ENCODE results near the gene ADAMTS2. TPM values are rescaled to one million over a fixed set of nuclear protein-coding genes. Genes with fewer than 3 reads are reported as not detected.

Gene ADAMTS2
- total and polyA plus RNA-seq, 2 donors (not counting 3 experiments of a cell fraction or from before 2014, with no cell fraction given) = not detected

GRCh38 chr5:179198825-179199224, 146.4 kb downstream of the ADAMTS2 start:
- intact Hi-C loops (cut with micrococcal nuclease) (no loop called here), dilution Hi-C loops (cut with MboI; ENCODE audit: extremely low pct_ligation_motif_present, low sequenced_read_pairs) (no loop called here)
- no TSS peak for BruUV-seq (replicated peaks)
- H3K4me2 ChIP-seq (ENCODE audit: insufficient read depth, low read length) = no peak overlapping the region
- ChIA-PET CTCF (no interaction called here), POLR2A (no interaction called here)
- no peak overlapping the region for H3K4me3 ChIP-seq (replicated peaks in 1 of 3; ENCODE audit: insufficient read depth in 1 of 3, low read depth in 1 of 3, low read length in 3 of 3)
- peaks cover 1% of the 10 kb centered on the region for H3K9me3 ChIP-seq (replicated peaks; ENCODE audit: control insufficient read depth, insufficient read depth, low read length)
- H3K79me2 ChIP-seq (ENCODE audit: control insufficient read depth, insufficient read depth, low read length) = no peaks in the 10 kb centered on the region
- no peaks in the 10 kb centered on the region for H3K9me1 ChIP-seq (replicated peaks; ENCODE audit: control insufficient read depth, extremely low read depth, insufficient read depth, low read length)
- DNase-seq (ENCODE audit: low read depth, low spot score) = no peak
- H3K27ac ChIP-seq (ENCODE audit: insufficient read depth, low read depth, low read length) = no peak overlapping the region
- no peaks in the 10 kb centered on the region for H3K27me3 ChIP-seq (ENCODE audit: control insufficient read depth in 2 of 2, insufficient read depth in 2 of 2, low read length in 2 of 2)
- no peak overlapping the region for H3K9ac ChIP-seq (replicated peaks; ENCODE audit: extremely low read depth, insufficient read depth, low read length)
- TF ChIP-seq JUN (IDR thresholded peaks at IDR 0.05; ENCODE audit: borderline replicate concordance, insufficient read depth, insufficient read length, low read depth) (no peak), CTCF (IDR thresholded peaks at IDR 0.05; ENCODE audit: extremely low read depth in 1 of 2, insufficient read depth in 1 of 2, low read depth in 1 of 2, low read length in 2 of 2) (no peak), EZH2 (IDR thresholded peaks at IDR 0.05; ENCODE audit: borderline replicate concordance, low read depth, low read length, severe bottlenecking) (no peak), MYC (IDR thresholded peaks at IDR 0.05; ENCODE audit: low read depth, low read length) (no peak)
- no peaks in the 10 kb centered on the region for H3K4me1 ChIP-seq (ENCODE audit: control insufficient read depth, extremely low read depth, insufficient read depth, low read length)
- FAIRE-seq = no peak
- H3K36me3 ChIP-seq (ENCODE audit: control insufficient read depth in 2 of 2, extremely low read depth in 1 of 2, insufficient read depth in 2 of 2, low read length in 2 of 2) = no peaks in the 10 kb centered on the region
- H2AFZ ChIP-seq (ENCODE audit: low read depth, low read length) = no peak overlapping the region
- no peaks in the 10 kb centered on the region for H4K20me1 ChIP-seq (replicated peaks; ENCODE audit: control insufficient read depth, extremely low read depth, insufficient read depth, low read length)

- no peak overlapping the region for H3K9ac ChIP-seq (replicated peaks; ENCODE audit: extremely low read depth, insufficient read depth, low read length)
- no peaks in the 10 kb centered on the region for H3K27me3 ChIP-seq (ENCODE audit: control insufficient read depth in 2 of 2, insufficient read depth in 2 of 2, low read length in 2 of 2)
- DNase-seq (ENCODE audit: low read depth, low spot score) (no peak), FAIRE-seq (no peak)
- H3K9me1 ChIP-seq (replicated peaks; ENCODE audit: control insufficient read depth, extremely low read depth, insufficient read depth, low read length) = no peaks in the 10 kb centered on the region
- intact Hi-C loops (cut with micrococcal nuclease) = no loop called here
- no peak overlapping the region for H3K4me2 ChIP-seq (ENCODE audit: insufficient read depth, low read length)
- H3K36me3 ChIP-seq (ENCODE audit: control insufficient read depth in 2 of 2, extremely low read depth in 1 of 2, insufficient read depth in 2 of 2, low read length in 2 of 2) = no peaks in the 10 kb centered on the region
- POLR2A ChIA-PET = no interaction called here
- H3K79me2 ChIP-seq (ENCODE audit: control insufficient read depth, insufficient read depth, low read length) = no peaks in the 10 kb centered on the region
- no peak overlapping the region for H2AFZ ChIP-seq (ENCODE audit: low read depth, low read length)
- H3K4me1 ChIP-seq (ENCODE audit: control insufficient read depth, extremely low read depth, insufficient read depth, low read length) = no peaks in the 10 kb centered on the region
- H3K9me3 ChIP-seq (replicated peaks; ENCODE audit: control insufficient read depth, insufficient read depth, low read length) = no peaks in the 10 kb centered on the region
- H3K27ac ChIP-seq (ENCODE audit: insufficient read depth, low read depth, low read length) = no peak overlapping the region
- H4K20me1 ChIP-seq (replicated peaks; ENCODE audit: control insufficient read depth, extremely low read depth, insufficient read depth, low read length) = no peaks in the 10 kb centered on the region
- CTCF ChIA-PET = no interaction called here
- no peak for TF ChIP-seq POLR2A (IDR thresholded peaks at IDR 0.05; ENCODE audit: low read depth, low read length)
- TF ChIP-seq POLR2AphosphoS5 (IDR thresholded peaks at IDR 0.05; ENCODE audit: insufficient read depth, low read depth, low read length) = no peak
- no peak for TF ChIP-seq EZH2 (IDR thresholded peaks at IDR 0.05; ENCODE audit: borderline replicate concordance, low read depth, low read length, severe bottlenecking)
- no peak for TF ChIP-seq JUN (IDR thresholded peaks at IDR 0.05; ENCODE audit: borderline replicate concordance, insufficient read depth, insufficient read length, low read depth)
- TF ChIP-seq MAX (IDR thresholded peaks at IDR 0.05; ENCODE audit: insufficient read depth, insufficient read length) = no peak
- no peak for TF ChIP-seq MYC (IDR thresholded peaks at IDR 0.05; ENCODE audit: low read depth, low read length)
- TF ChIP-seq FOS (IDR thresholded peaks at IDR 0.05; ENCODE audit: borderline replicate concordance, insufficient read depth, low read length) = no peak
- no peak for TF ChIP-seq GATA2 (IDR thresholded peaks at IDR 0.05; ENCODE audit: insufficient read depth, insufficient read length, low read depth, low read length)
- no peak for TF ChIP-seq CTCF (IDR thresholded peaks at IDR 0.05; ENCODE audit: extremely low read depth in 1 of 2, insufficient read depth in 1 of 2, low read depth in 1 of 2, low read length in 2 of 2)
- no TSS peak for BruUV-seq (replicated peaks)
- H3K4me3 ChIP-seq (replicated peaks in 1 of 3; ENCODE audit: insufficient read depth in 1 of 3, low read depth in 1 of 3, low read length in 3 of 3) = no peak overlapping the region
- dilution Hi-C loops (cut with MboI; ENCODE audit: extremely low pct_ligation_motif_present, low sequenced_read_pairs) = no loop called here
Observed at GRCh38 chr5:179196405-179197079, 148.7 kb downstream of the ADAMTS2 start.
